ENCODE data around the gene PCDHGA7. TPM values are rescaled to one million over a fixed set of nuclear protein-coding genes. Genes with fewer than 3 reads are reported as not detected.
A peak's percentile ranks its signal among the peaks of the same experiment; 100 is the strongest.

Gene PCDHGA7
- polyA plus RNA-seq, 1 donor (not counting 4 experiments of a cell fraction or from before 2014, with no cell fraction given) = 0.13 TPM

- H3K27me3 ChIP-seq (ENCODE audit: control insufficient read depth, extremely low read depth, insufficient read depth, low read length) = peaks cover 42% of the 10 kb centered on the region
- no peaks in the 10 kb centered on the region for H4K20me1 ChIP-seq (ENCODE audit: control insufficient read depth, extremely low read depth, insufficient read depth, low read length)
- TF ChIP-seq CTCF (optimal IDR thresholded peaks at IDR 0.05 in 1 of 3, IDR thresholded peaks at IDR 0.05 in 1 of 3, conservative IDR thresholded peaks at IDR 0.05 in 1 of 3; ENCODE audit: extremely low read depth in 1 of 3, insufficient read depth in 2 of 3, low read length in 3 of 3) (no peak), EZH2 (IDR thresholded peaks at IDR 0.05; ENCODE audit: low read length) (no peak)
- no peaks in the 10 kb centered on the region for H3K36me3 ChIP-seq (ENCODE audit: control insufficient read depth in 2 of 2, extremely low read depth in 1 of 2, insufficient read depth in 2 of 2, low read length in 2 of 2)
- peaks cover 24% of the 10 kb centered on the region for H3K9me3 ChIP-seq (ENCODE audit: control insufficient read depth, low read depth, low read length)
- H3K4me1 ChIP-seq (ENCODE audit: control insufficient read depth, extremely low read depth, insufficient read depth, low read length) = no peaks in the 10 kb centered on the region
- H3K9ac ChIP-seq (ENCODE audit: control insufficient read depth, extremely low read depth, insufficient read depth, low read length) = no peak overlapping the region
- no peak overlapping the region for H3K4me3 ChIP-seq (ENCODE audit: control insufficient read depth in 2 of 3, extremely low read depth in 1 of 3, insufficient read depth in 2 of 3, low read depth in 1 of 3, low read length in 3 of 3)
- no peak overlapping the region for H3K27ac ChIP-seq (ENCODE audit: control insufficient read depth, insufficient read depth, low read length)
- dilution Hi-C loops (cut with MboI; ENCODE audit: extremely low pct_ligation_motif_present, low sequenced_read_pairs) = no loop called here
- H3K79me2 ChIP-seq (ENCODE audit: control insufficient read depth, insufficient read depth, low read length) = no peaks in the 10 kb centered on the region
- FAIRE-seq (no peak), DNase-seq (ENCODE audit: low read depth, low spot score) (no peak)
- no peaks in the 10 kb centered on the region for H3K9me1 ChIP-seq (ENCODE audit: control insufficient read depth, extremely low read depth, insufficient read depth, low read length)
- no peak overlapping the region for H2AFZ ChIP-seq (ENCODE audit: control insufficient read depth, low read length)
- no peak overlapping the region for H3K4me2 ChIP-seq (ENCODE audit: control insufficient read depth, extremely low read depth, insufficient read depth, low read depth, low read length)
Observed at GRCh38 chr5:141366016-141366896, 16.3 kb upstream of the PCDHGA7 start.

- no peak for FAIRE-seq
- TF ChIP-seq CTCF (optimal IDR thresholded peaks at IDR 0.05 in 1 of 3, IDR thresholded peaks at IDR 0.05 in 1 of 3, conservative IDR thresholded peaks at IDR 0.05 in 1 of 3; ENCODE audit: extremely low read depth in 1 of 3, insufficient read depth in 2 of 3, low read length in 3 of 3) (peak; percentile 30 to 55 (median 31)), EZH2 (IDR thresholded peaks at IDR 0.05; ENCODE audit: low read length) (no peak)
- H3K9ac ChIP-seq (ENCODE audit: control insufficient read depth, extremely low read depth, insufficient read depth, low read length) = no peak within 1 kb of the TSS
Observed at GRCh38 chr5:141369994-141370848, 12.3 kb upstream of the PCDHGA7 start, which contains the start of gene PCDHGB3. Gene PCDHGB3 (plus strand): TSS chr5:141370242. CDS start chr5:141370395, 153 bp downstream.

More at GRCh38 chr5:141369994-141370848, 12.3 kb upstream of the PCDHGA7 start, which contains the start of gene PCDHGB3:
- no peaks in the 10 kb centered on the region for H3K9me1 ChIP-seq (ENCODE audit: control insufficient read depth, extremely low read depth, insufficient read depth, low read length)
- no peak for DNase-seq (ENCODE audit: low read depth, low spot score)
- dilution Hi-C loops (cut with MboI; ENCODE audit: extremely low pct_ligation_motif_present, low sequenced_read_pairs) = no loop called here
- peak within 1 kb of the TSS; percentile 29 for H3K4me2 ChIP-seq (ENCODE audit: control insufficient read depth, extremely low read depth, insufficient read depth, low read depth, low read length)
- H3K9me3 ChIP-seq (ENCODE audit: control insufficient read depth, low read depth, low read length) = peaks cover 33% of the 10 kb centered on the region
- H3K36me3 ChIP-seq (ENCODE audit: control insufficient read depth in 2 of 2, extremely low read depth in 1 of 2, insufficient read depth in 2 of 2, low read length in 2 of 2) = no peaks in the 10 kb centered on the region
- H2AFZ ChIP-seq (ENCODE audit: control insufficient read depth, low read length) = peak within 1 kb of the TSS; percentile 33
- no peaks in the 10 kb centered on the region for H3K4me1 ChIP-seq (ENCODE audit: control insufficient read depth, extremely low read depth, insufficient read depth, low read length)
- H4K20me1 ChIP-seq (ENCODE audit: control insufficient read depth, extremely low read depth, insufficient read depth, low read length) = no peaks in the 10 kb centered on the region
- H3K27me3 ChIP-seq (ENCODE audit: control insufficient read depth, extremely low read depth, insufficient read depth, low read length) = peaks cover 42% of the 10 kb centered on the region
- no peaks in the 10 kb centered on the region for H3K79me2 ChIP-seq (ENCODE audit: control insufficient read depth, insufficient read depth, low read length)
- H3K4me3 ChIP-seq (ENCODE audit: control insufficient read depth in 2 of 3, extremely low read depth in 1 of 3, insufficient read depth in 2 of 3, low read depth in 1 of 3, low read length in 3 of 3) = peak within 1 kb of the TSS in 2 of 3 experiments; percentile 1 to 31
- no peak within 1 kb of the TSS for H3K27ac ChIP-seq (ENCODE audit: control insufficient read depth, insufficient read depth, low read length)

All from keratinocyte (primary cell).